H1 (cell line): ENCODE data around the gene POLDIP3. TPM values are rescaled to one million over a fixed set of nuclear protein-coding genes. Genes with fewer than 3 reads are reported as not detected.
A peak's percentile ranks its signal among the peaks of the same experiment; 100 is the strongest.

Experiments
- CTCF ChIA-PET: fragments of 300-600 bp; sonication (Branson Sonifier 250); formaldehyde crosslinking; loops from one replicate; lab custom pipeline; 2021; ENCODE audit not compliant: partially characterized antibody; lab: Charles Lee
- POLR2A ChIA-PET: fragments of 300-600 bp; sonication (Branson Sonifier 250); formaldehyde crosslinking; loops from one replicate; lab custom pipeline; 2021; ENCODE audit warnings: inconsistent platforms; ENCODE audit not compliant: partially characterized antibody; lab: Charles Lee
- DNase-seq, 2 experiments: peaks; one replicate each; pipeline versions ENCODE4 v3.0.0 to v3.0.0-alpha.2; 2010 to 2022; ENCODE audit warnings: low spot score in 2 of 2, low read depth in 1 of 2, mixed read lengths in 1 of 2
- FAIRE-seq: peaks from 2 replicates; lab custom pipeline; 2011; peaks lifted over from hg19 to GRCh38; lab: Jason Lieb, UNC
- H2AFZ ChIP-seq: 2 replicates; pipeline ENCODE4 v1.8.1; 2012; ENCODE audit warnings: low read length, inconsistent platforms
- H2AK5ac ChIP-seq: 2 replicates; pipeline ENCODE4 v1.6.1; 2013; ENCODE audit warnings: low read depth, low read length
- H2BK120ac ChIP-seq: replicated peaks from 2 replicates; pipeline ENCODE3; 2013; ENCODE audit warnings: low read depth, low read length, inconsistent platforms
- H2BK12ac ChIP-seq: 2 replicates; pipeline ENCODE4 v1.6.1; 2013; ENCODE audit warnings: low read depth, low read length
- H2BK15ac ChIP-seq: 2 replicates; pipeline ENCODE4 v1.6.1; 2013; ENCODE audit warnings: low read length
- H2BK20ac ChIP-seq: 2 replicates; pipeline ENCODE4 v1.6.1; 2013; ENCODE audit warnings: low read length
- H2BK5ac ChIP-seq: 2 replicates; pipeline ENCODE4 v1.6.1; 2013; ENCODE audit warnings: low read depth, low read length
- H3K14ac ChIP-seq: 2 replicates; pipeline ENCODE4 v1.6.1; 2013; ENCODE audit warnings: inconsistent platforms; ENCODE audit not compliant: insufficient read length
- H3K18ac ChIP-seq: 2 replicates; pipeline ENCODE4 v1.6.1; 2013; ENCODE audit warnings: low read length; ENCODE audit errors: extremely low read depth
- H3K23ac ChIP-seq: 2 replicates; pipeline ENCODE4 v1.6.1; 2013; ENCODE audit warnings: inconsistent platforms; ENCODE audit not compliant: insufficient read length
- H3K23me2 ChIP-seq: 2 replicates; pipeline ENCODE4 v1.6.1; 2013; ENCODE audit warnings: low read depth, low read length
- H3K27ac ChIP-seq: 2 replicates; pipeline ENCODE4 v1.6.1; 2011; ENCODE audit warnings: low read depth, low read length, inconsistent platforms
- H3K27me3 ChIP-seq, 4 experiments: replicated peaks in 1 of 4; 1 replicate in 1 of 4; 2 replicates in 3 of 4; pipeline versions ENCODE4 v1.6.1 to v1.8.1; 2011 to 2013; ENCODE audit warnings: low read length in 3 of 4, mild to moderate bottlenecking in 3 of 4, inconsistent platforms in 2 of 4, mixed read lengths in 2 of 4, moderate library complexity in 1 of 4; ENCODE audit not compliant: control insufficient read depth in 3 of 4, insufficient read depth in 3 of 4; ENCODE audit errors: extremely low read depth in 1 of 4
- H3K36me3 ChIP-seq, 4 experiments: 2 replicates each; pipeline versions ENCODE4 v1.6.1 to v1.8.1; 2011 to 2013; ENCODE audit warnings: mild to moderate bottlenecking in 4 of 4, low read length in 3 of 4, moderate library complexity in 2 of 4, control low read depth in 1 of 4, inconsistent platforms in 1 of 4; ENCODE audit not compliant: insufficient read depth in 4 of 4, control insufficient read depth in 2 of 4
- H3K4ac ChIP-seq: replicated peaks from 2 replicates; pipeline ENCODE3; 2013; ENCODE audit warnings: low read length, low read depth, mixed read lengths, inconsistent platforms; ENCODE audit not compliant: insufficient read length
- H3K4me1 ChIP-seq, 4 experiments: replicated peaks in 1 of 4; 1 replicate in 1 of 4; 2 replicates in 3 of 4; pipeline versions ENCODE4 v1.6.1 to v1.8.1; 2011 to 2013; ENCODE audit warnings: low read length in 3 of 4, inconsistent platforms in 2 of 4, mixed read lengths in 1 of 4; ENCODE audit not compliant: insufficient read depth in 4 of 4, control insufficient read depth in 3 of 4
- H3K4me2 ChIP-seq, 2 experiments: 2 replicates each; pipeline versions ENCODE4 v1.6.1 to v1.8.1; 2011 to 2013; ENCODE audit warnings: low read depth in 2 of 2, low read length in 2 of 2, control low read depth in 1 of 2, inconsistent platforms in 1 of 2, mild to moderate bottlenecking in 1 of 2; ENCODE audit not compliant: insufficient read depth in 1 of 2
- H3K4me3 ChIP-seq, 4 experiments: fragments of 200-600, 300-600 bp in 1 of 4; sonication (generic), shearing (Covaris generic), sonication (Bioruptor Twin) in 1 of 4; 2 replicates each; pipeline versions ENCODE4 v1.5.1 to v1.8.1; 2011 to 2016; ENCODE audit warnings: low read length in 4 of 4, low read depth in 3 of 4, control low read depth in 2 of 4, inconsistent platforms in 2 of 4, mild to moderate bottlenecking in 2 of 4, mixed read lengths in 1 of 4, moderate library complexity in 1 of 4; ENCODE audit not compliant: insufficient read depth in 2 of 4; ENCODE audit errors: extremely low read depth in 1 of 4
- H3K56ac ChIP-seq: replicated peaks from 2 replicates; pipeline ENCODE3; 2013; ENCODE audit warnings: low read depth, mild to moderate bottlenecking, mixed read lengths, low read length, inconsistent platforms; ENCODE audit not compliant: insufficient read length
- H3K79me1 ChIP-seq: 2 replicates; pipeline ENCODE4 v1.6.1; 2013; ENCODE audit warnings: low read depth, low read length, control low read depth
- H3K79me2 ChIP-seq, 2 experiments: 2 replicates each; pipeline versions ENCODE4 v1.6.1 to v1.8.1; 2012 to 2013; ENCODE audit warnings: low read length in 2 of 2, mild to moderate bottlenecking in 2 of 2, inconsistent platforms in 1 of 2; ENCODE audit not compliant: insufficient read depth in 2 of 2, control insufficient read depth in 1 of 2
- H3K9ac ChIP-seq, 4 experiments: replicated peaks in 1 of 4; 1 replicate in 1 of 4; 2 replicates in 3 of 4; pipeline versions ENCODE4 v1.6.1 to v1.8.1; 2011 to 2013; ENCODE audit warnings: low read depth in 3 of 4, low read length in 3 of 4, control low read depth in 2 of 4, mild to moderate bottlenecking in 2 of 4, moderate library complexity in 2 of 4, inconsistent platforms in 1 of 4; ENCODE audit errors: extremely low read depth in 1 of 4
- H3K9me3 ChIP-seq, 2 experiments: 2 replicates each; pipeline versions ENCODE4 v1.6.1 to v1.8.1; 2012 to 2013; ENCODE audit warnings: mild to moderate bottlenecking in 2 of 2, moderate library complexity in 2 of 2, control low read depth in 1 of 2, inconsistent platforms in 1 of 2, low read depth in 1 of 2, low read length in 1 of 2, mixed read lengths in 1 of 2; ENCODE audit not compliant: insufficient read depth in 2 of 2
- H4K20me1 ChIP-seq, 2 experiments: replicated peaks in 1 of 2; 2 replicates each; pipeline versions ENCODE3 to v1.8.1; 2011 to 2013; ENCODE audit warnings: inconsistent platforms in 2 of 2, low read length in 2 of 2, mild to moderate bottlenecking in 1 of 2; ENCODE audit not compliant: insufficient read depth in 2 of 2, control insufficient read depth in 1 of 2
- H4K5ac ChIP-seq: 2 replicates; pipeline ENCODE4 v1.6.1; 2013; ENCODE audit warnings: low read length, low read depth, mixed read lengths, inconsistent platforms; ENCODE audit not compliant: insufficient read length
- H4K8ac ChIP-seq: 2 replicates; pipeline ENCODE4 v1.8.0; 2013; ENCODE audit warnings: mild to moderate bottlenecking, moderate library complexity, low read length, inconsistent platforms; ENCODE audit not compliant: insufficient read depth; ENCODE audit errors: extremely low read depth
- H4K91ac ChIP-seq: replicated peaks from 2 replicates; pipeline ENCODE3; 2013; ENCODE audit warnings: low read length, mixed read lengths, inconsistent platforms; ENCODE audit not compliant: insufficient read length
- KDM1A ChIP-seq: fragments of 200-600, 300-600 bp; sonication (generic); IDR thresholded peaks from 2 replicates; pipeline ENCODE4 v1.7.1; 2016; ENCODE audit warnings: mild to moderate bottlenecking, low read length, borderline replicate concordance
- MAX ChIP-seq: IDR thresholded peaks from 2 replicates; pipeline ENCODE4 v1.6.1; 2012; ENCODE audit warnings: inconsistent platforms
- WGBS, 2 experiments: shearing (Covaris generic) in 1 of 2; methylation state at CpG; one replicate each; pipeline versions ENCODE4 v1.1.6 to v1.1.7; 2013 to 2015; ENCODE audit warnings: low lambda C conversion rate in 2 of 2, mixed read lengths in 2 of 2, inconsistent platforms in 1 of 2, low coverage in 1 of 2, missing lambda C conversion rate in 1 of 2; ENCODE audit not compliant: insufficient replicate concordance in 2 of 2, insufficient coverage in 1 of 2, insufficient read length in 1 of 2; ENCODE audit errors: extremely low coverage in 1 of 2, missing lambda C conversion rate in 1 of 2; 5-methylcytosine and 5-hydroxymethylcytosine counted together
- polyA plus RNA-seq, 7 experiments: library from polyadenylated mRNA; depleted of rRNA in 3 of 7; stranded (reverse) in 5 of 7; unstranded in 2 of 7; fragments of >200 nt in 5 of 7; fragments of 200-250 nt in 2 of 7; gene quantifications; 1 replicate in 5 of 7; 2 replicates in 1 of 7; 4 replicates in 1 of 7; pipeline versions ENCODE4 v1.2.1 to v1.2.3, GENCODE V29; 2011 to 2013; ENCODE audit warnings: missing spikeins in 2 of 7, mixed read lengths in 2 of 7
- total RNA-seq: library from RNA; stranded (reverse); fragmentation: NEBNext Ultra II Directional; extraction: Animal tissue kit (Norgen Biotek cat#: 25700); gene quantifications from 2 replicates; pipeline ENCODE4 v1.2.1, GENCODE V29; 2021

POLDIP3 gene
- total and polyA plus RNA-seq, 2 of the 8 experiments (the other 6 are each of a cell fraction or from before 2014, with no cell fraction given) = 43.5 to 84.6 TPM

- Histone ChIP-seq H3K4ac (no peak overlapping the region), H3K9ac (no peak overlapping the region), H3K4me2 (no peak overlapping the region), H3K23me2 (peaks cover 4% of the 10 kb centered on the region; the same call in 1 of the 2 replicates), H4K91ac (no peak overlapping the region), H2BK15ac (no peak overlapping the region), H2BK5ac (no peak overlapping the region), H3K4me1 (peaks cover 0 to 9% (median 7%) of the 10 kb centered on the region in 4 experiments; a peak in 6 of 7 replicates), H2BK12ac (no peak overlapping the region), H3K56ac (no peak overlapping the region), H4K5ac (no peak overlapping the region), H3K9me3 (no peaks in the 10 kb centered on the region), H2BK20ac (no peak overlapping the region), H3K23ac (no peak overlapping the region), H4K20me1 (peaks cover 1 to 7% of the 10 kb centered on the region in 2 experiments), H2AFZ (no peak overlapping the region), H3K4me3 (no peak overlapping the region), H3K79me1 (no peaks in the 10 kb centered on the region), H3K79me2 (no peaks in the 10 kb centered on the region), H3K27me3 (no peaks in the 10 kb centered on the region), H2BK120ac (no peak overlapping the region)
- FAIRE-seq = no peak
- 96% methylated on average over 31 of the region's 35 CpGs; no CpG with 5 or more reads in 1 of the 2 experiments for WGBS, 2 experiments
- DNase-seq = no peak
- 0 out of 2 replicates have a peak, but pooled peaks have one; percentile 7 for TF ChIP-seq MAX
- no peak for TF ChIP-seq KDM1A
- TF ChIP-seq, all 59 proteins: peak for 1
- Histone ChIP-seq H3K18ac (no peak overlapping the region), H3K14ac (no peak overlapping the region), H3K36me3 (peaks cover 0 to 6% (median 2%) of the 10 kb centered on the region in 4 experiments; a peak in 4 of 8 replicates), H2AK5ac (no peak overlapping the region), H4K8ac (no peak overlapping the region), H3K27ac (no peak overlapping the region)
- POLR2A ChIA-PET = interaction anchor here (1.1 to 1.7 kb wide), 2 partner anchors 10 to 81 kb away, joined by 3 read pairs; no protein-coding TSS in a partner anchor
- CTCF ChIA-PET = interaction anchor here (0.7 to 3.2 kb wide), 4 partner anchors 12 to 232 kb away, joined by 3 to 16 read pairs (median 6); no protein-coding TSS in a partner anchor
Measured at GRCh38 chr22:42619261-42620063, 4.8 kb upstream of the POLDIP3 start.
